Astrocyte of the cerebellum (primary cell): ENCODE measurements around the gene TM2D1.

Source experiments
- DNase-seq: peaks from one replicate; pipeline ENCODE4 v3.0.0-alpha.2; 2011; ENCODE audit warnings: low read depth
- H3K4me3 ChIP-seq: 2 replicates; pipeline ENCODE4 v1.5.1; 2011; ENCODE audit warnings: mild to moderate bottlenecking, low read depth, low read length, moderate library complexity
- in situ Hi-C: cut with HindIII; loops from 2 replicates; pipeline ENCODE4 v1.10.0; 2017; ENCODE audit warnings: low sequenced_read_pairs
- TF ChIP-seq, protein P1 (sequence below): IDR thresholded peaks from 2 replicates; pipeline ENCODE4 v1.5.1; 2012; ENCODE audit warnings: low read length, low read depth, moderate library complexity, mild to moderate bottlenecking; ENCODE audit errors: missing control alignments

TM2D1 gene

DNA sequence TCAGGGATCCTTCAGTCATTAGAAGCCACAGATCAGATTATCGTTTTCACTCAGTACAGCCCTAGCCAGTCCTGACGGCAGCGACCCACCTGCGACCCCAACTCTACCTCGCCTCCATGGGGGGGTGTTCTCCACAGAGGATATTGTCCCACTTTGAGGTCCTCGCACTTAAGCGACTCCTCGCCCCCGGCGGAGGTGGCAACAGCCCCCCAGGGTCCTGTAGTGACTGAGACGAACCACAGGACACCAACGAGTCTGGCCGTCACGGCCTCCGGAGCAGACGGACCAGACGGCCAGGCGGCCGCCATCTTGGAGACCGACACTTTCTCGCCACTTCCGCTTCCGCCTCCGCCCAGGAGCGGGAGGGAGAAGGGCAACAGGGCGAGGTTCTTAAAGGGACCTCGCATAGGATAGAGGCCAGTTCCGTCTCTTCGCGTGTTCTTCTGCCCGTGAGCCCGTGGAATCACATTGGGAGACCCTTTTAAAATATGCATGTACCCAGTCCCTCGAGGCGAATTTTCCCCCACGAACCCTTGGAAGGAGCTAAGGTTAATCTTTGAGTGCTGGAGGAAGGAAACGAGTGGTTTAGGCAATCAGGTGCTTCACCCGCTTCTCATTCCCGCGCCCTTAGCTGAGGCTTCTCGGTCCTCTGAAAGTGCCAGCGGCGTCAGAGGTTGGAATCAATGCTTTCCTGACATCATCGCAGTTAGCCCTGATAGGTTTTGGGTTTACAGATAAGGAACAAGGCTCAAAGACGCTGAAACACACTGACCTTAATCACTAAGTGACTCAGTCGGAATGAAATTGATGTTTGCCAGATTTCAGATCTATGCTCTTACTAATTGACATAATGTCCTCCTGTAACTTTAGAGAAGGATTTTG lies at the start of gene TM2D1:
Gene TM2D1, minus strand, starts transcription at position 329 of the 882 bp plus-strand sequence. Its CDS starts 21 bp downstream, at position 308.
- in situ Hi-C loops: no loop called here
- peak; percentile 70 for DNase-seq
- H3K4me3 ChIP-seq: peak within 1 kb of the TSS; percentile 100
- TF ChIP-seq, protein P1, sequence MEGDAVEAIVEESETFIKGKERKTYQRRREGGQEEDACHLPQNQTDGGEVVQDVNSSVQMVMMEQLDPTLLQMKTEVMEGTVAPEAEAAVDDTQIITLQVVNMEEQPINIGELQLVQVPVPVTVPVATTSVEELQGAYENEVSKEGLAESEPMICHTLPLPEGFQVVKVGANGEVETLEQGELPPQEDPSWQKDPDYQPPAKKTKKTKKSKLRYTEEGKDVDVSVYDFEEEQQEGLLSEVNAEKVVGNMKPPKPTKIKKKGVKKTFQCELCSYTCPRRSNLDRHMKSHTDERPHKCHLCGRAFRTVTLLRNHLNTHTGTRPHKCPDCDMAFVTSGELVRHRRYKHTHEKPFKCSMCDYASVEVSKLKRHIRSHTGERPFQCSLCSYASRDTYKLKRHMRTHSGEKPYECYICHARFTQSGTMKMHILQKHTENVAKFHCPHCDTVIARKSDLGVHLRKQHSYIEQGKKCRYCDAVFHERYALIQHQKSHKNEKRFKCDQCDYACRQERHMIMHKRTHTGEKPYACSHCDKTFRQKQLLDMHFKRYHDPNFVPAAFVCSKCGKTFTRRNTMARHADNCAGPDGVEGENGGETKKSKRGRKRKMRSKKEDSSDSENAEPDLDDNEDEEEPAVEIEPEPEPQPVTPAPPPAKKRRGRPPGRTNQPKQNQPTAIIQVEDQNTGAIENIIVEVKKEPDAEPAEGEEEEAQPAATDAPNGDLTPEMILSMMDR: no peak

DNA sequence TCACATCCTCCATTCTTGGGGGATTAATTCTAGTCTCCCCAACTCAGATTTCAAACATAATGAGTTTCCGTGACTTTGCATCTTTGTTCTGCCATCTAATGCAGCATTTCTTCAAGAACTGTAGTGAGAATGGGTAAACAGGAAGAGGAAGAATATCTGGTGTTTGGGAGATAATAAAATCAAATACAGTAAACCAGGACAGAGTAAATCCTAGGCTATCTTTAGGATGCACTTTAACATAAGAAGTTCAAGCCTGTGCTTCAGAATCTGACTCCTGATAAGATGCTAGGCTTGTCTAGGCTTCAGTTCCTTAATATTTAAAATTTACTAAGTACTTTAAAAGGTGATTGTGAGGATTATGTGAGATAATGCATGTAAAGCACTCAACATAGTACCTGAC lies 45.2 kb upstream of the TM2D1 start:
- H3K4me3 ChIP-seq: no peak overlapping the region
- DNase-seq: no peak
- in situ Hi-C loops: no loop called here
- TF ChIP-seq, protein P1: no peak

DNA sequence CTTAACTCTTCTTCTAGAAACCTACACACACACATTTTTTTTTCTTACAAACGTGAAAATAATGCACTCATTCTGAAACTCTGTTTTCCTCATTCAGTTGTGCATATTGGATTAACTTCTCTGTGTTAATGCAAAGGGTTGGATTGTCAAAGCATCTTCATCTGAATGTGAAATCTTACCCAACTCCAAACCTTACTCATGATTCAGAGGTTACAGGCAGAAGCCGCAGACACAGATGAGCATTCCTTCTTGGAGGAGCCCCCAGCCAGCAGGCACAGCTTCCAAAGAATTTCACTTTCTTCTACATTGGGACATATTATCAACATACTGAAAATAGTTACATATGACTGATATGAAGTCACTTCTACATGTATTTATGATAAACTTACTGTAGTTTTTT lies 33.0 kb upstream of the TM2D1 start:
- TF ChIP-seq, protein P1: no peak
- in situ Hi-C loops: no loop called here
- H3K4me3 ChIP-seq: no peak overlapping the region
- DNase-seq: no peak

DNA sequence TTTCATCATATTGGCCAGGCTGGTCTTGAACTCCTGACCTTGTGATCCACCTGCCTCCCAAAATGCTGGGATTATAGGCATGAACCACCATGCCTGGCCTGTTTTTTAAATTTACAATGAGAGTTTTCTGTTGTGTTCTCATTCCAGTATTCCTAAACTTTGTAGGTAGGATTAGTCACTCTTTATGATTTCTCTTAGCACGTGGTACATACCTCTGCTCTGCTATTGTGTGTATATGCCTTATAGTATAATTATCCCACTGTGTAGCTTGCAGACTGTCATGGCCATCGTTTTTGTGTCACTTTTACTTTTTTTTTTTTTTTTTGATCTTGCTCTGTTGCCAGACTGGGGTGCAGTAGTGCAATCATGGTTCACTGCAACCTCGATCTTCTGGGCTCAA lies 31.8 kb upstream of the TM2D1 start:
- TF ChIP-seq, protein P1: no peak
- DNase-seq: no peak
- no peak overlapping the region for H3K4me3 ChIP-seq
- in situ Hi-C loops: no loop called here

DNA sequence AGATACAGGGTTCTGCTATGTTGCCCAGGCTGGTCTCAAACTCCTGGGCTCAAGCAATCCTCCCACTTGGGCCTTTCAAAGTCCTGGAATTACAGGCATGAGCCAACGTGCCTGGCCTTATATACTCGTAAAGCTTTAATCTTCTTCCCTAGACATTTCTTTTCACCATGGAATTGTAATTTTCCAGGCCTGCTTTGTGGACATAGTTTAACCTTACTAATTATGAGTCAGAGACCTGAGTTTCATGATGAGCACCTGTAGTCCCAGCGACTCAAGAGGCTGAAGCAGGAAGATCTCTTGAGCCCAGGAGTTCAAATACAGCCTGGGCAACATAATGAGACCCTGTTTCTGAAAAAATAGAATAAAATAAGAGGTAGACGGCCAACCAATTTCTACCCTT lies 29.6 kb upstream of the TM2D1 start:
- in situ Hi-C loops: no loop called here
- TF ChIP-seq, protein P1: no peak
- no peak overlapping the region for H3K4me3 ChIP-seq
- no peak for DNase-seq

DNA sequence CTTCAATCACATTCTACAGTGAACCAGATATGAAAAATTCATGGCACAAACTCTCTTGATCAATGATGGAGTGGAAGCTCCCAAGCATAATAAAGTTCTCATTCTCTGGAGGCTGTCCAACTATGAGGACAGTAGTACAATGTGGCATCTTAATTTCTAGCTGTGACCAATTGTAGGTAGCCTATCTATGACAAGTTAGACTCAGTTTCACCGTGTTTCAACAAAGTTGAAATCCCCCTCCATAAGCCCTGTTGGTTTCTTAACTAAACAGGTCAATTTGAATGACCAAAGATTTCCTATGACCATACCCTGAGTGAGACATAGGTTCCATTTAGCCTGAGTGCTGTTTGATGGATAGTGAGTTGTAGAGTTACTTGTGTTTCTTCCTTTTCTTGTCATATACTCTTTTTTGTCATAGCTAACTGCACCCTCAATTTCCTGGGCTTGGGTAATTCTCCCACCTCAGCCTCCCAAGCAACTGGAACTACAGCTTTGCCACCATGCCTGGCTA lies 29.1 kb upstream of the TM2D1 start:
- DNase-seq: no peak
- in situ Hi-C loops: no loop called here
- TF ChIP-seq, protein P1: no peak
- no peak overlapping the region for H3K4me3 ChIP-seq
